NCI-H187 (cell line): ENCODE data around the gene DNALI1.
"Not testable (repeated sequence)": the region's sequence is repeated elsewhere in the genome, so short reads cannot be mapped to it uniquely, and the experiment has no call there.

Experiments used
- DNase-seq, 2 experiments: peaks; one replicate each; lab custom pipeline; 2025; lab: John Stamatoyannopoulos, UW

The DNALI1 gene

DNA sequence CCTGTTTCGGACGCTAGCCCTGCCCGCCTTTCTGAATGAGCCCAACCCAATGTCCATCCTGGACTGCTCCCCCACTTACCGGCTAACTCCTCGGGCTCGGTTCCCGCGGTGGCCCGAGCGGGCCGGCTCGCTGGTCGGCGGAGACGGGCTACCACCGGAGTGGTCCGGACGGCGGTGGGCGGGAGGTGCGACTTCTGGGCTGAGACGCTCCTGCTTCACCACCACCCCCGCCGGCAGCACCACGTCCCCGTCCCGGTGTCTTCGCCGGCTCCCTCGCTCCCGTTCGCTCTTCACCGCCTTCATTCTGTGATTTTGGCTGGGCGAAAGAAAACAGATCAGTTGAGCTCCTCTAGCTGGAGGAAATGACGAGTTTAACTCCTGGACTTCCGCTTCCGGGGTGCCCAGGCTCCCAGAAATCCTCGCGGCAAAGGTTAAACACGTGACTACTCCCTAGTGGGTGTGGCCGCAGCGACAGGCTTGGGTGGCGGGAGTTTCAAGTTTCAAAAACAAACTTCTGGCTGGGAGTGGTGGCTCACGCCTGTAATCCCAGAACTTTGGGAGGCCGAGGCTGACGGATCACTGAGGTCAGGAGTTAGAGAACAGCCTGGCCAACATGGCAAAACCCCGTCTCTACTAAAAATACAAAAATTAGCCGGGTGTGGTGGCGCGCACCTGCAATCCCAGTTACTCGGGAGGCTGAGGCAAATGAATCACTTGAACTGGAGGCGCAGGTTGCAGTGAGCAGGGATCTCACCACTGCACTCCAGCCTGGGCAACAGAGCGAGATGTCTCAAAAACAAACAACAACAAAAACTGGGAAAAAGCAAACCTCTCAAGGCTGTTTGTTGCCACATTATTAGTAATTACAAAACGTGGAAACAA, 2.6 kb upstream of the DNALI1 start, which contains the start of gene SNIP1:
Gene SNIP1, minus strand, starts transcription at position 367 of the 882 bp plus-strand sequence. Its CDS starts 64 bp downstream, at position 303.
- DNase-seq = peak; percentile 36 to 82

DNA sequence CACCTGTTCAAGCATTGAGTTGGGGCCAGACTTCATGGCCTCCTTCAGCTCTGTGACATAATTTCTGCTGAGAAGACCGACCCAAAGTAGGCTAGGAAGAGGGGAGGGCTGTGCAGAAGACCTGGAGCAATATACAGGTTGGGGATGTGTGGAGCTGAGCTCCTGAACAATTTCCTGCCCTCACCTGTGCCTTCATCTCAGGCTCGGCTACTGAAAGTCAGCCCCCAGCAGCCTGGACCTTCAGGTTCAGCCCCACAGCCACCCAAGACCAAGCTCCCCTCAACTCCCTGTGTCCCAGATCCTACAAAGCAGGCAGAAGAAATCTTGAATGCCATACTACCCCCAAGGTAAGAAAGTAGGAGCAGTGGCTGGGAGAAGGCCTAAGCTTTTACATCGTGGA, 662 bp downstream of the DNALI1 start:
- DNase-seq = no peak

DNA sequence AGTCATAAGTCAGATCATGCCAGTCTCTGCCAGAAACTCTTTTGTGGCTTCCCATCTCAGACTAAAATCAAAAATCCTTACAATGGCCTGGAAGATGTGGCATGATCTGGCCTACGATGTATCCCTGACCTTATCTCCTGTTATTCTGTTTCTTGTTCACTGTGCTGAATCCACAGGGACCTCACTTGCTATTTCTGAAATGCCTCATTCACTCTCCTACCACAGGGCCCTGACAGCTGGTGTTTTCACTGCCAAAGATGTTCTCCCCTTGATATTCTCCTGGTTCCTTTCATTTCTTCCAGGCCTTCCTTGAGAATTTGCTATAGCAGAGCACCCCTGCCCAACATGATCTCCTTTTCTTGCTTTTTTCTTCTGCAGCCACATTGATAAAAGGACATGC, 1.7 kb downstream of the DNALI1 start:
- DNase-seq = no peak

DNA sequence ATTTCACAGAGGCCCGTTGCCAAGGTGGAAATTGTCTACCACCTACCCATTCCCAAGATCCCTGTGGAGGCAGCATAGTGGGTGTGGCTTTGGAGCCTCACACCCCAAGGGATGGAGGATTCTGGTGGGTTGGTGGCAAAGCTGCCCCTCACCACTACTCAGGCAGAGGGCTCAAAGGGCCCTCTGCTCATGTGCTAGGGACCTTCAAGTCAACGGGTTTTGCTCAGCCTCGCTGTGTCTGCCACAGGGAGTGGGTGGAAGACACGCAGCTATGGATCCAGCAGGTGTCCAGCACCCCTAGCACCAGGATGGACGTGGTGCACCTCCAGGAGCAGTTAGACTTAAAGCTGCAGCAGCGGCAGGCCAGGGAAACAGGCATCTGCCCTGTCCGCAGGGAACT, 2.3 kb downstream of the DNALI1 start:
- DNase-seq = no peak

DNA sequence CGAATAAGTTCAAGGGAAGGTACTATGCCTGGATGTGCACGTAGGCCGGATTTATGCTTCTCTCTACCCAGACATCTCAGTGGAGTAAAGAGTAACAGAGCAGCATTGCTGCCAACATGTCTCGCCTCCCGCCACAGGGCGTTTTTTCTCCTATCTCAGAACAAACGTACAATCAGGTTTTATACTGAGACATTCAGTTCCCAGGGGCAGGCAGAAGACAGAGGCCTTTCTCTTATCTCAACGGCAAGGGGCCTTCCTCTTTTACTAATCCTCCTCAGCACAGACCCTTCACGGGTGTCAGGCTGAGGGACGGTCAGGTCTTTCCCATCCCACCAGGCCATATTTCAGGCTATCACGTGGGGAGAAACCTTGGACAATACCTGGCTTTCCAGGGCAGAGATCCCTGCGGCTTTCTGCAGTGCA, 3.2 kb downstream of the DNALI1 start:
- not testable (repeated sequence) for DNase-seq

GRCh38 chr1:37560401-37561132, 3.8 kb downstream of the DNALI1 start:
- DNase-seq = no peak

DNA sequence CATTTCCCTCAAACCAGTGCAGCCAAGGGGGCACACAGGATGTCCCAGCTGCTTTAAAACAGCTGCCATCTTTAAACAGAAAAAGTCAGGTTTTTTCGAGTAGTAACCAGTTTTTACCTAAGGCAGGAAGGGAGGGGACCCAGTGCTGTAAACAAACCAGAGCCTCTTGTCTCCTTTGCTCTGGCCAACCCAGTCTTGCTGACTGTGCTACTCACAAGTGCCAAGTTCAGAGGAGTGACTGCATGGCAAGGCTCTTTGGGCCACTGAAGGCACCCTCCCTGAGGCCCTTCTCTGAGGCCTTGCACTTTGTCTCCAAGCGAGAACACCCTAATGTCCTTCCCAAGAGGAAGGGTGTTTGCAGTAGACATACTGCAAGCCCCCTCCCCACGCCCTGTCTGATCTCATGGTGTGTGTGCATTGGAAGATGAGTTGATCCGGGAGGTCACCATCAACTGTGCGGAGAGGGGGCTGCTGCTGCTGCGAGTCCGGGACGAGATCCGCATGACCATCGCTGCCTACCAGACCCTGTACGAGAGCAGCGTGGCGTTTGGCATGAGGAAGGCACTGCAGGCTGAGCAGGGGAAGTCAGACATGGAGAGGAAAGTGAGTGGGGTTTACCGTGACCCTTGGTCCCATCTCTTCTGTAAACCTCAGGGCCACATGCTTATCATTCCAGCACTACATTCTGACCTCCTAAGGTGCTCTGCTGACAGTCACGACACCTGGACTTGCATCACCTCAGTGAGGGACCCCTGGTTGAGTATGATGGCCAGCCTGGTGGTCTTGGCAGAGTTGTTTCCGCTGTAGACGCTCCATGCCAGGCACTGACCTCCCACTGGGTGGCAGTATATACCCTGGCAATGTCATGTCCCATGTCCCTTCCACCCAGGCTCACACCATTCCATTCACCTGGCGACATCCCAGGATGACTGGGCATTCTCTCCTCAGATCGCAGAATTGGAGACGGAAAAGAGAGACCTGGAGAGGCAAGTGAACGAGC, 4.7 kb downstream of the DNALI1 start:
- no peak for DNase-seq

DNA sequence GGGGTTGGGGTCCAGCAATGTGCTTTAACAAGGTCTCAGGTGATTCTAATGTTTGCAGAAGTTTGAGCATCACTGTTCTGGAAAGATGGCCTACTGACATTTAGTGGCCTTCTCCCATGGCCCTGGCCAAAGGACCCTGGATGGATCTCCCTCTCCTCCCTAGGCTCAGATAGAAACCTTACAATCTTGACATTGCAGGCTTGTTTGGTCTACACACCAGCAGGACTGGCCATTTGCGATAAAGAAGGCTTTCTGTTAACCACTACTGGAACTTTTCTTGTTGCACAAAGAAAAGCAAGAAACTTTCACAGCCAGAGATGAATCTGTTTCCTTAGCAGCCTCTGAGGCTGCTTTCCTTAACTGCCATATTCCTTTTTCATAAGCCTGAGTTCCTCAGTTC, 6.2 kb downstream of the DNALI1 start:
- DNase-seq = no peak

DNA sequence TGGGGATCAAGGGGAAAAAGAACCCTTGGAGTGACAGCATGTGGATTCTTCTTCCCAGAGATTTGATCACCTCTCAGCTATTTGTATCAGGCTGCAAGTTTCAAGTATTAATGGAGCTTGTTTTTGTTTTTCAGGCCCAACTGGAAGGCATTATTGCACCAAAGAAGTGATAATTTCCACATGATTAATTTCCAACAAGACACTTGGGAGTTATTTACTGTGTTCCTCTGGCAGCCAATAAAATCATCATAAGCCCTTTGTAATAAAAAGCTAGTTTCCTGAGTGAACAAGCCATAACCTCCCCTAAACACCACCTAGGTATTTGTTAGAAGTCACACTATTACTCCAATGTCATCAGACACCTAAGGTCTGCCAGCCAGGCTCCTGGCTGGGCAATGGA, 8.2 kb downstream of the DNALI1 start:
- DNase-seq = no peak

DNA sequence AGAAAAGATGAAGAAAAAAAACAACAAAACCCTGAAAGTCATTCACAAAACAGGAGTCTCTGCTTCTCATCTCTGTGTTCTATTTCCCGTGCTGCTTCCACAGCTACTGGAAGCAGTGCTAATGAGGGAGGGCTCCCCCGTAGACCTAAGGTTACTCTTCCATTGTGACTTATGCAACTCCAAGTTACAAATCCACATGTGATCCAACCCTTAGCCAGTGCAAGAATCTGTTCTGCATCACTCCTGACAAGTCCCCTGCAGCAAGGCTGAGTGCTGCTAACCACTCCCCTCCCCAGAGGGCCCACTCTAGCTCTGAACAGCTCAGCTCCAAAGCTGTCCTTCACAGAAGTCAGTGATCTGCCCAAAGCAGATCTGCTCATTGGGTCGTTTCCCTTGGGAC, 10.3 kb downstream of the DNALI1 start:
- no peak for DNase-seq

- no peak for DNase-seq
Observed at GRCh38 chr1:37570528-37571334, 14.0 kb downstream of the DNALI1 start.

DNA sequence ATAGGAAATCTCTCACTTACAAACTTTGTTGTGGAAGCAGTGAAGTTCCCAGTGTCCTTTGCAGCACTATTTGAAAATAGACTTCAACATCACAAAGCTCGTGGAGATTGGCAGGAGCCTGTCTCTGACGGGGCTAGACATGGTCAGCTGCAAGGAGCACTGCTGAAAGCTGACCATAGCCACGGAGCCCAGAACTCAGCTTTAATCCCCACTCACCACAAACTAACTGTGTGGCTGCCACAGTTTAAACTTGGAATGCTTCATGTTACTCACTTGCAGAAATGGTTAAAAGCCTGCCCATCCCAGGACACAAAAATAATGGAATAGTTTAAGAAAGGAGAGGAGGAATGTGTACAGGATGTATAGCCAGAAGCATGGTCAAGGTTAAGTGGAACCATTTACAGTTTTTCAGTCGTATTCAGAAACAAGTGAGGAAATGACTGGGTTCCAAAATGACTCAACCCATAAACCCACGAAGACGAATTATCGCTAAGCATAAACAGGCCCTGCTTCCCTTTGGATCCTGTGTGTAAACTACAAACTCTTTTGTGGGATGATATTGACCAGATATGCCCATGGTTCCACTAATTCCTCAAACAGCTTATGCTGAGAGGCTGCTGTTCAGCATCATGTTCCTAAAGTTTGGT, 18.2 kb downstream of the DNALI1 start:
- DNase-seq = no peak

GRCh38 chr1:37575692-37576091, 19.0 kb downstream of the DNALI1 start:
- no peak for DNase-seq

DNA sequence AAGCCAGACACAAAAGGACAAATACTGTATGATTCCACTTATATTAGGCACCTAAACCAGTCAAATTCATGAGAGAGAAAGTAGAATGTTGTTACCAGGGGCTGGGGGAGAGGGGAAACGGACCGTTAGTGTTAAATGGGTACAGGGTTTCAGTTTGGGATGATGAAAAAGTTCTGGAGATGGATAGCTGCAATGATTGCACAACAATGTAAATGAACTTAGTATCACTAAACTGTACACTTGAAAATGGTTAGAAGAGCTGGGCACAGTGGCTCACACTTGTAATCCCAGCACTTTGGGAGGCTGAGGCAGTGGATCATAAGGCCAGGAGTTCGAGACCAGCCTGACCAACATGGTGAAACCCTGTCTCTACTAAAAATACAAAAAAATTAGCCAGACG, 27.8 kb downstream of the DNALI1 start:
- DNase-seq = not testable (repeated sequence)

GRCh38 chr1:37588939-37589338, 32.2 kb downstream of the DNALI1 start:
- no peak for DNase-seq

GRCh38 chr1:37593726-37594125, 37.0 kb downstream of the DNALI1 start:
- DNase-seq = no peak

- peak; percentile 84 to 90 for DNase-seq
Observed at GRCh38 chr1:37595440-37596181, 38.9 kb downstream of the DNALI1 start, which contains the start of gene GNL2. TSS of gene GNL2 (minus strand) at chr1:37595937. CDS start at chr1:37595822, 115 bp downstream.

GRCh38 chr1:37596182-37596667, 39.5 kb downstream of the DNALI1 start:
- no peak for DNase-seq

DNA sequence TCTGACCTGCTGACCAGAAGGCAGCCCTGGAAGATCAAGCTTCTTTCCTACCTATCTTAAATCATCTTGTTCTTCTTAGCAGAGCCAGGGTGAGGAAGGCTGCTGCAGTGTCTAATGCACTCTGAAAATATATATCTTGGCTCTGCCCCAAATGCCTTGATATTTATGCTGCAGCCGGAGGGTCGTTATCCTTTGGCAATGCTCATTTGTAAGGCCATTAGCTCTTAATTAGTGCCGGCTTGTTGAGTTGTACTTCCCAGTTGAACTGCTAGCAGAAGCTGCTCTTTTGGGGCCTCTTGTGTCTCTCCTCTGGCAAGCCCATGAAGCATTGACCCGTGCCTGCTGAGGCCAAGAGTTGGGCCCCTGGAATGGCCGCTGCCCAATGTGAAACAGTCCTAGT, 43.2 kb downstream of the DNALI1 start:
- DNase-seq = no peak
